ENCODE results near the gene PCMT1.

DNA sequence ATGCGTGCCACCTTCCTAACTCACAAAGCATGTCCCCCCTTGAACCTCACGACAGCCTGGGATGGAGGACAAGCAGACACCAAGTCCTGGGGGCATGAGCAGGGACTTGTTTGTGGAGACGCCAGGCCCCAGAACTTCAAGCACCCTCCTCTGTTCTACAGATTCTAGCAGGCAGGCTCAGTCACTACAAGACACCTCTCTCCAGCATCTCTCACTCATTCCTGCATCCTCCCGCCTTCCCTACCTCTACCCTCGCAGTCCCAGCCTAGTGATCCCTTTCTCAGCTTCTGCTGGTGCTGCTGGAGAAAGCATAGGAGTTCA lies 110.9 kb downstream of the PCMT1 start:
- TF ChIP-seq, protein P1, sequence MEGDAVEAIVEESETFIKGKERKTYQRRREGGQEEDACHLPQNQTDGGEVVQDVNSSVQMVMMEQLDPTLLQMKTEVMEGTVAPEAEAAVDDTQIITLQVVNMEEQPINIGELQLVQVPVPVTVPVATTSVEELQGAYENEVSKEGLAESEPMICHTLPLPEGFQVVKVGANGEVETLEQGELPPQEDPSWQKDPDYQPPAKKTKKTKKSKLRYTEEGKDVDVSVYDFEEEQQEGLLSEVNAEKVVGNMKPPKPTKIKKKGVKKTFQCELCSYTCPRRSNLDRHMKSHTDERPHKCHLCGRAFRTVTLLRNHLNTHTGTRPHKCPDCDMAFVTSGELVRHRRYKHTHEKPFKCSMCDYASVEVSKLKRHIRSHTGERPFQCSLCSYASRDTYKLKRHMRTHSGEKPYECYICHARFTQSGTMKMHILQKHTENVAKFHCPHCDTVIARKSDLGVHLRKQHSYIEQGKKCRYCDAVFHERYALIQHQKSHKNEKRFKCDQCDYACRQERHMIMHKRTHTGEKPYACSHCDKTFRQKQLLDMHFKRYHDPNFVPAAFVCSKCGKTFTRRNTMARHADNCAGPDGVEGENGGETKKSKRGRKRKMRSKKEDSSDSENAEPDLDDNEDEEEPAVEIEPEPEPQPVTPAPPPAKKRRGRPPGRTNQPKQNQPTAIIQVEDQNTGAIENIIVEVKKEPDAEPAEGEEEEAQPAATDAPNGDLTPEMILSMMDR (IDR thresholded peaks at IDR 0.05; ENCODE audit: low read length): no peak
- no peak for TF ChIP-seq EZH2 (IDR thresholded peaks at IDR 0.05; ENCODE audit: borderline replicate concordance, low read length)

All from OCI-LY1 (cell line).